Cardiac fibroblast (primary cell): ENCODE data around the gene LRRC36.
A peak's percentile ranks its signal among the peaks of the same experiment; 100 is the strongest.

ENCODE experiments used
- DNase-seq, 2 donors: peaks; one replicate each; pipeline versions ENCODE4 v3.0.0 to v3.0.0-alpha.2; 2010; ENCODE audit warnings: low read depth in 2 of 2
- H3K4me3 ChIP-seq, 2 donors: replicated peaks in 1 of 2; 1 replicate in 1 of 2; 2 replicates in 1 of 2; pipeline ENCODE4 v1.5.1; 2011; ENCODE audit warnings: low read depth in 2 of 2, low read length in 2 of 2, mild to moderate bottlenecking in 2 of 2, moderate library complexity in 1 of 2
- TF ChIP-seq, protein P1 (sequence below): IDR thresholded peaks from one replicate; pipeline ENCODE4 v1.5.1; 2011; ENCODE audit warnings: low read depth, mild to moderate bottlenecking, low read length, inconsistent platforms

Gene LRRC36

DNA sequence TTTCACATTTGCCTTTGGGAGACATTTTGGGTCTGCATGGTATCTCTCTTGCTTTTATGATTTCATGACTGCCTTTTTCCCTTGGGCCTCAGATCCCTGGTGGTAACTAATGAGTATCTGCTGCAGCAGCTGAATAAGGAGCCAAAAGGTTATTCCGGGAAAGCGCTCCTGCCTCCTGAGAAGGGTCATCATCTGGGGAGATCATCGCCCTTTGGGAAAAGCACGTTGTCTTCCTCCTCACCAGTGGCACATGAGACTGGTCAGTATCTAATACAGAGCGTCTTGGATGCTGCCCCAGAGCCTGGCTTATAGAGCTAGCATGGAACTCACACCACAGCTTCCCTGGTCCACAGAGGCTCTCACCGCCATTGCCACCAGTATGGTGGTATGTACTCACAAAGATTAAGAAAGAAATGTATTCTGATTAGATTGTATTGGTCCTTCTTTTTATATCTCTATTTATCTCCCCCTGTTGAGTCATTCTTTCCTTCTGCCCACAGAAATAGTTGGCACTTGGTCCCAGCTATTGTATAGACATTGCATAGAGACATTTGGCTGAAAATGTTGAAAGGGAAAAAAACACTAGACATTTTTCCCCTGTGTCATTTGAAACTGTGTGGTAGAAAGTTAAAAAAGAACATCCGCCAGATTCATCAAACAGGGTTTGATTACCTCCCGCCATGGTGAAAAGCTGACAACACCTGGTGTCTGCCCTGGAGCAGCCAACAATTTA is 58.3 kb downstream of the LRRC36 start:
- peak; percentile 35 to 52 for DNase-seq
- TF ChIP-seq, protein P1, sequence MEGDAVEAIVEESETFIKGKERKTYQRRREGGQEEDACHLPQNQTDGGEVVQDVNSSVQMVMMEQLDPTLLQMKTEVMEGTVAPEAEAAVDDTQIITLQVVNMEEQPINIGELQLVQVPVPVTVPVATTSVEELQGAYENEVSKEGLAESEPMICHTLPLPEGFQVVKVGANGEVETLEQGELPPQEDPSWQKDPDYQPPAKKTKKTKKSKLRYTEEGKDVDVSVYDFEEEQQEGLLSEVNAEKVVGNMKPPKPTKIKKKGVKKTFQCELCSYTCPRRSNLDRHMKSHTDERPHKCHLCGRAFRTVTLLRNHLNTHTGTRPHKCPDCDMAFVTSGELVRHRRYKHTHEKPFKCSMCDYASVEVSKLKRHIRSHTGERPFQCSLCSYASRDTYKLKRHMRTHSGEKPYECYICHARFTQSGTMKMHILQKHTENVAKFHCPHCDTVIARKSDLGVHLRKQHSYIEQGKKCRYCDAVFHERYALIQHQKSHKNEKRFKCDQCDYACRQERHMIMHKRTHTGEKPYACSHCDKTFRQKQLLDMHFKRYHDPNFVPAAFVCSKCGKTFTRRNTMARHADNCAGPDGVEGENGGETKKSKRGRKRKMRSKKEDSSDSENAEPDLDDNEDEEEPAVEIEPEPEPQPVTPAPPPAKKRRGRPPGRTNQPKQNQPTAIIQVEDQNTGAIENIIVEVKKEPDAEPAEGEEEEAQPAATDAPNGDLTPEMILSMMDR = no peak
- H3K4me3 ChIP-seq = no peak overlapping the region

DNA sequence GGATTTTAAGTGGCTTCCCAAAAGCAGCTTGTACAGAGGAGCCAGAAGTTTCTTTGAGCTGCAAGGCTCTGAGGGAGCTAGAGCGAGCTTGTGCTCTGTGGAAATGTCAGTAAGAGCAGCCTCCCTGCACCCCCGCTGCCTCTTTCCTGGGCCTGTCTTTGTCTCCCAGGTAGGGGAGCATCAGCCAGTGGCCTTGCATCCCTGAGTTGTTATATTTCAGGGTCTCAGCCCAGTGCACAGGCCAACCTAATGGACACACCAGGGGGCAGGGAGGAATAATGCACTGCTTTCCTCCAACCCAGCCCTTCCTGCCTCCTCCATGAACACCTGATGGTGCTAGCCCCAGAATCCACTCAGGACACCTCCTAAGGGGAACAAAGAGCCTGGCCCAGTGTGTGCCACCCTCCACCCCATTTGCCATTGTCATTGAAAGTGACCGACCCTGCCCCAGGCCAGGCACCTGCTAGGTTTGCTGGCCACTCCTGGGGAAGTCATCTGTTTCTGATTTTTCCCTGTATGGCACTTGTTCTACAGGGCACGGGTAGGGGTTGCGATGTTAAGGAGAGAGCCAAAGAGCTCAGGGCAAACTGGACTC is 60.3 kb downstream of the LRRC36 start:
- H3K4me3 ChIP-seq = no peak overlapping the region
- TF ChIP-seq, protein P1 = no peak
- DNase-seq = no peak

DNA sequence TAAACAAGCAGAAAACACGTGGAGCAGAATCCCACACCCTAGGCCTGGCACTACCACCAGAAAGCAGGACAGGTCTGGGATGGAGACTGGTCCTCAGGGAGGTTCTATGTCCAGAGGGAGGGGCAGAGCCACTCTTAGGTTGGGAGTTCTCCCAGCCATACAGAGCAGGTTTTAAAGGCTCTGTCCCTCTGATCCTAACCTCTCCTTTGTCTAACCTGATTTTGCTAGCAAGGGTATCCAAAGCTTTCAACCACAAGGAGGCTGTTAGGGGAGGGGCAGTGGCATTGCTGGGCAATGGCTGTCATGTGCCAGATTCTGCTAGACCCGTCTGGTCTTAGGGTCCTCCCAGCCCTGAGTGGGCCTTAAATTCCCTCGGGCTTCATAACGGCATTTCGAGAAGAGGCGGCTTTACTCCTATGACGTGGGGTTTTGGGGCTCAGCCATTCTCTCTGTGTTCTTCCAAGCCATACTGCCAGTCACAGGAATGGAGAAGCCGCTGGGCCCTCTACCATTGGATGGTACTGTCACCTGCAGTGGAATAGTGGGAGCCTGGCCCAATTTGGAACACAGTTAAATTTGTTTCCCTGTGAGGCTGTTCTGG is 61.0 kb downstream of the LRRC36 start:
- no peak for DNase-seq
- TF ChIP-seq, protein P1 = no peak
- no peak overlapping the region for H3K4me3 ChIP-seq

DNA sequence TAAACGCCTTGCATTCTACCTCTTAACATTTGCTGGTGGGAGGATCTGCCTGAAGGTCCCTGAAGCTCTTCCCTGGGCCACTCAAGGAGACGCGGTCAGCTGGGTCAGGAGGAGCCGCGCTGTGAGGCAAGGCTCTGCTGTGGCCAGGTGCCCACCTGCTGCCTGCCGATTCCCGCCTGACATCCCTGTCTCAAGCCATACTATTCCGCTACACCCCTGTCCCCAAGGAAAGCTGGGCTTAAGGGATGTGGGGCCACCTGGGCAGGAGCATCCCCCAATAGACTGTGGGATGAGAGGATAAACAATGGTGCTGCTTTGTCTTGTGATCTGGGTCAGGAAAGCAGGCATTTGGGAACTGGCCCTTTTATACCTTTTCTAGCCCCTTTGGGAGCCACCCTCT is 61.6 kb downstream of the LRRC36 start:
- no peak overlapping the region for H3K4me3 ChIP-seq
- DNase-seq = no peak
- TF ChIP-seq, protein P1 = no peak

DNA sequence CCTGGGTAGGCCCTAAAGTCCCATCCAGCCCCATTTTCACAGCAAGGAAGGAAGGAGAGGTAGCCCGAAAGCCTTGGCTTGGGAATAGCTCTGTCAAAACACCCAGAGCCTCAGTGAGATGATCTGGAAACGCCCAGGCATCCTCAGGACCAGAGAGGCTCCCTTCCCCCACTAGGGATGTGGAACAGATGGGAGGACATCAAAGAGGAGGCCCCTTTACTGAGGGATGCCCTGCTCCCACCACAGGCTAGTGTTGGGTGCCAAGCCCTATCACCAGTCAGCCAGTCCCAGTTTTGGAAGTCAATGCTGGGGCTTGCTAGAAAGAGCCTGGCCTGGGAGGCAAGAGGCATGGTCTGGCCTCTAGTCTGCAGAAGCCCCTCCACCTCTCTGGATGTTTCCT is 62.0 kb downstream of the LRRC36 start:
- no peak for DNase-seq
- H3K4me3 ChIP-seq = no peak overlapping the region
- TF ChIP-seq, protein P1 = no peak

DNA sequence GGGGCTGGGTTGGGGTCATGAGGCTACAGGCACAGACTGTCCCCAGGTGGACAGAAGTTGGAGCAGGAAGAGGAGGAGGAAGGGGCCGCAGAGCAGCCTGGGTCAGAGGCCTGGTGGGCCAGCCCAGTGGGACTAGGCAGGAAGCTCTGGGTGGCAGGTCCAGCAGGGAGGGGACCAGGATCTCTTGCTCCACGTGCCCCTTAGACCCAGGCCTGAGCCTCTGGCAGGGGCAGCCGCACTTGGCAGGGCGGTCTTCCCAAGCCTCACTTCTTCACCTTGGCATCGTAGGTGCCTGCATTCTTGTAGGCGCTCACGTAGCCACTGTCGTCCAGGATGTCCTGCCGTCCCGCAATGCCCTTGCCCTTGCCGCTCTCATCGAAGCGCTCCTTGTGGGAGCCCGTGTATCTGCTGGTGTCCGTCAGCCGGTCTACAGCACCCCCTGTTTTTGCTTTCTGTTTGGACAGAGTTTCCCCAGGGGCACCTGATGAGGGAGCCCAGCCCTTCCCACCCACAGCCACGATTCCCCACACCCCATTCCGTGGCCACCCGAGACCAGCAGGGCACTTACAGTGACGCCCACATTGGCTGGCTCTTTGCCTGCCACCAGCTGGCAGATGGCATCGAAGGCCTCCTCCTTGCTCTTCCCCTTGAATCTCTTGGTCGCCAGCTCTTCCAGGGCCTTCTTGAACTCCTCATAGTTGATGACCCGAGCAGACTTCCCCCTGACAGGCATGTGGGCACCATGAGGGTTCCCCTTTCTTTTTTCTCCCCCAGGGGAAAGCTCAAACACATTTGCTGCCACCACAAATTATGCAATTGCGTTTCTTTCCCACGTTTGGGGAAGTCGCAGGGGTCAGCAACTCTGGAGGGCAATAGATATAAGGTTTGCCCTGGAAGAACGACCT is 63.5 kb downstream of the LRRC36 start:
- no peak overlapping the region for H3K4me3 ChIP-seq
- no peak for DNase-seq
- TF ChIP-seq, protein P1 = no peak
